Activated CD8-positive, alpha-beta memory T cell treated with anti-CD3 and anti-CD28 coated beads for 24 hours (primary cell): Measurements from ENCODE around the gene BCAT1.
"Not testable (repeated sequence)": the region's sequence is repeated elsewhere in the genome, so short reads cannot be mapped to it uniquely, and the experiment has no call there.

ENCODE experiments used
- DNase-seq: peaks from one replicate; pipeline ENCODE4 v3.0.0-alpha.2; 2020

Gene BCAT1

GRCh38 chr12:24948757-24949722 is at the start of gene BCAT1:
Gene BCAT1, minus strand, starts transcription at chr12:24949101. Its CDS starts 169 bp downstream, at chr12:24948932.
- DNase-seq = peak; percentile 86

DNA sequence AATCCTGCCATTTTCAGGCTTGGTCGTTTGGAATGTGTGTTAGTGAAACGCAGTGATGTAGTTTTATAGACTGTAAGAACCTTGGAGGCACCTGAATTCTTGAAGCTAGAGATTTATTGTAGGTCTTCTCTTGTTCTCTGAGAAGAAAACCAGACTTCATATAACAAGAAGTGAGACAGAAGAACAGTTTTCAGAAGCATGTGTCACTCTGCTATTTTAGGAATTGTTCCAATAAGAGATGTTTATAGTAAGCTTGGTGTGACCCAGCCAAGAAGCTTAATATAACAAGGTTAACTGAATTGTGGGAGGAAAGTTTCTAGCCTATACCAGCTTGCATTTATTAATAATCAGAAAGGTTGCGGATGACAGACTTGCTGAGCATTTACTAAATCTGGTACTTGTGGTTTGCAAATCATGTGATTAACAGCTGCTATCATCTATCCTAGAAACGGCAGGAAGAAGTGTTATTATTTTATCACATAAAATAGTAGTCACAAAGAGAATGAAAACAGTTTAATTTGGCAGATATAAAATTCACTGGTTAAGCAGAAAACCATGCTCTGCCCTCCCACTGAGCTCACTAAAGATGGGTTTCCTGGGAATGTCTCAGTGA is 49.2 kb upstream of the BCAT1 start:
- no peak for DNase-seq

DNA sequence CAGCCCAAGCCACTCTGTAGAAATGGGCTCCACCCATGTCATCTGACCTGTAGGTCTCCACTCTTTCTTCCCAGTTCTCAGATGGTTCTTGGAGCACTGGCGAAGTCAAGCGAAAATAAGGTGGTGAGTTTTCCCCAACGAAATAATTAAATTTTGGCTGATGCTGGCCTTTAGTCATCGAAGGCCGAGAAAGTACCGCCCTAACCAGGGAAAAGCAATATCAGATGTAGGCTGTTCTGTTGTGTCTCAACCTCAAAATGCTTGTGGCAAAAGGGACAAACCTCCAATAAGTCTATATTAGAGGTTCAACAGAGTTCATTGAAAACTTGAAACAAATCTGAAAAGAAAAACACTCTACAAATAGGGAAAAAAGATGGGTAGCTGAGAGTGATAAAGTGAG is 48.6 kb upstream of the BCAT1 start:
- DNase-seq = no peak

GRCh38 chr12:24996820-24997219 is 47.9 kb upstream of the BCAT1 start:
- no peak for DNase-seq

GRCh38 chr12:24996102-24996797 is 47.3 kb upstream of the BCAT1 start:
- no peak for DNase-seq

DNA sequence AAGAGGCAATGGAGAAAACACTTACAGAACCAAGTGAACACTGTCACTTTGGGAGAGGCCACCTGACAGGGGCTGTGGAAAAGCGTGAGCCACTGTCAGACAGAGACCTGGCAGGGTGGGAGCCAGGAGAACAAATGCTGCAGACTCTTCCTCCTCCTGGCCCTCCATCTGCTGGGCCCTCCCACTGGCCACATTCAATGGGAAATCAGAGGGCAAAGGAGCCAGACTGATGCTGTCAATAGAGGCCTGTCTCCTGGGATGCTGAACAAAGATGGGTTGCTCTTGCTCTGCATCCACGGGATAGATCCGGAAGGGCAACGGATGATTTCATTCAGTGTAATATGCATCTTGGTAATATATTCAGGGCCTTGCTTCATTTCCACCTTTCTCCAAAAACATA is 44.9 kb upstream of the BCAT1 start:
- DNase-seq = no peak

GRCh38 chr12:24991209-24992049 is 42.5 kb upstream of the BCAT1 start:
- no peak for DNase-seq

DNA sequence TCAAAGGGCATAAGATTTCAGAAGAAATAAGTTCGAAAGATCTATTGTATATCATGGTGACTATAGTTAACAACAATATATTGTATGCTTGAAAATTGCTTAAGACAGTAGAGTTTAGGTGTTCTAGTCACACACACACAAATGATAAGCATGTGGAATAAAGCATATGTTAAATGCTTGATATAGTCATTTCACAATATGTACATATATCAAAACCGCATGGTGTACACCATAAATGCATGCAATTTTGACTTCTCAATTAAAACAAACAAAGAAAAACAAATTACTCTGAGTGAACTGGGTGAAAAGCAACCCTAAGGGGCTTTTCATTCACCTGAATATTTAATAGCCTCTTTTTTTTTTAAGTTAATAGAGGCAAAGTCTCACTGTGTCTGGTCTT is 40.3 kb upstream of the BCAT1 start:
- no peak for DNase-seq

GRCh38 chr12:24982250-24982649 is 33.3 kb upstream of the BCAT1 start:
- no peak for DNase-seq

DNA sequence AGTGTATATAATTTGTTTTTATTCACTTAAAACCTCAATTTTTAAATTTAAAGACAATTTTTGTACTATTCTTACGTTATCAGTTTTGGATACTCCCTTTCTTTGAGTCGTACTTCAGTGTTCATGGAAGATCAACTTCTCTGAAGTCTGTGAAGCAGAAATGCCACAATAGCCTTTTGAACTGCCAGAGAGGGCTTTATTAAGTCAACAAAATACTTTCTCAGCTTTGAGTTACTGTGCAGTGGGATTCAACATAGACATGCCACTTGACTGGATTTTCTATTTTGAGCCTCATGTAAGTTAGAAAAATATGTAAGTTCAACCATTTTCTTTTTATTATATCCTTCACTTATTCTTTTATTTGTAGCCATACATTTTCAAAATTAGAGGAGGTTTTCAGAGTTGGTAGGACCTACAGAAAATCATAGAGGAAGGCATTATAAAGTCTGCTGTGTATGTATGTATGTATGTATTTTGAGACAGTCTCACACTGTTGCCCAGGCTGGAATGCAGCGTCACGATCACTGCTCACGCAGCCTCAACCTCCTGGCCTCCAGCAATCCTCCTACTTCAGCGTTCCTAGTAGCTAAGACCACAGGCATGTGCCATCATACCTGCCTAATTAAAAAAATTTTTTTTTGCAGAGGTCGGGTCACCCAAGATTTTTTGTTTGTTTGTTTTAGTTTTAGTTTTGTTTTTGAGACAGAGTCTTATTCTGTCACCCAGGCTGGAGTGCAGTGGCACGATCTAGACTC is 31.3 kb upstream of the BCAT1 start:
- DNase-seq = no peak

GRCh38 chr12:24979329-24979728 is 30.4 kb upstream of the BCAT1 start:
- no peak for DNase-seq

DNA sequence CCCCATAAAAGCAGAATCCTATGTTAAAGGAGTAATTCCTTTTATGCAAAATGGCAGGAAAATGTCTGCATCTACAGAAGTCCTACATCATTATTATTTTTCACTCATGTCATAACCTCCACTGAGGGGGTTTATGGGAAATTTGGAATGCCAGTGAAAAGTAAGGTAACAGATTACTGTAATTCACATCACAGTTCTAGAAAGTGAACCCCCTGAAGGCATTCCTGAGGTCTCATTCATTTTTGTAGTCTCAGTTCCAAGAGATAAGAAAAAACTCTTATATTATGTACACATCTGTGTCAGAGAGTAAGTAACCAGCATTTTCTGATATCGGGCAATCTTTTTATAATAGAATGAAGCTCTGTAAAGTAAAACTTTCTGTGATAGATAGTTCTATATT is 28.8 kb upstream of the BCAT1 start:
- no peak for DNase-seq

DNA sequence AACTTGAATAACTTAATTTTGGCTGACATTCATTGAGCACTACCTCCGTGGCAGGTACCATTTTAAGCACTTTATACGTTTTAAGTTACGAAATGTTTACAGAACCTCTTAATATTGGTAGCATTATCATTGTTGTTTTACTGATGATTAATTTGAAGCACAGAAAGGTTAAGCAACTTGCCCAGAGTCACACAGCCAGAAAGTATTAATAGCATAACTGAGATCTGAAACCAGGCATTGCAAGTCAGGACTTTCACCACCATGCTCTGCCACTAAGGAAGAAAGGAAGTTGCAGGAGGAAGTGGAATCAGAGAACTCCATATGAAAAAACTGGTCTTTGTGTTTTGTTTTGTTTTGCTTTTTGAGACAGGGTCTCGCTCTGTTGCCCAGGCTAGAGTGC is 28.2 kb upstream of the BCAT1 start:
- no peak for DNase-seq

GRCh38 chr12:24975425-24975824 is 26.5 kb upstream of the BCAT1 start:
- DNase-seq = no peak

DNA sequence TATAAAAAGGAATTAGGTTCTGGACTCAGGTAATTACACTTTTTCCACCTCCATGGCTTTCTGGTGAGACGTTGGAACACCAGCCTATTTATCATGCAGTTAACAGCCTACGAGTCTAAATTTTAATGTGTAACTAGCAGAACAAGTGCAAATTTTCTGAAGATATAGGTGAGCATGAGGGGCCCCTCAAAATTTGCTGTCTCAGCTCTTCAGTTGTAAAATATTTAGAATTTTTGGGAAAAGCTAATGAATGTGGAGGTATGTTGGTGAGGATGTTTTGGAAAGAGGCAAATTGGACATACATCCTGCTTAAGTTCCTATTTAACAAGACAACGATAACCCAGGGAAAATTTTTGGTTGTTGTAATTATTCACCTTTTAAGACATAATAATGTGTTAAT is 25.3 kb upstream of the BCAT1 start:
- DNase-seq = no peak

- no peak for DNase-seq
Observed at GRCh38 chr12:24972078-24972477, 23.2 kb upstream of the BCAT1 start.

DNA sequence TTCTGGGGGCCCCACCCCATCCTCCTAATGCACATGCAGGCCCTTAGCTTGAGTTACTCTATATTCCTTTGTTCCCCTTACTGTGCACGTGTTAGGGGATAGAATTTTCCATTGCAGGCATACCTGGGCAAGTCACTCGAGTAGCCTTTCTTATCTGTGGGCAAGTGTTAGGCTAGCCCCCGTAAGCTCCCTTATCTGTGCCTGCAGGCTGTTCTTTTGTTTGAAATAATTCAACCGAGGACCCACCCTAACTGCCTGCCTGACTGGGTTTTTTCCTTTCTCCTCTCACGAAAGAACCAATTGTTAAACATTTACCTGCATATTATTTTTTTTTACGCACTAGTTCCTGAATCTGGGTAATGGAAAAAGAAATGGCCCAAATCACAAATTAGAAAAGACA is 21.3 kb upstream of the BCAT1 start:
- DNase-seq = no peak

GRCh38 chr12:24966951-24967564 is 18.2 kb upstream of the BCAT1 start:
- no peak for DNase-seq

DNA sequence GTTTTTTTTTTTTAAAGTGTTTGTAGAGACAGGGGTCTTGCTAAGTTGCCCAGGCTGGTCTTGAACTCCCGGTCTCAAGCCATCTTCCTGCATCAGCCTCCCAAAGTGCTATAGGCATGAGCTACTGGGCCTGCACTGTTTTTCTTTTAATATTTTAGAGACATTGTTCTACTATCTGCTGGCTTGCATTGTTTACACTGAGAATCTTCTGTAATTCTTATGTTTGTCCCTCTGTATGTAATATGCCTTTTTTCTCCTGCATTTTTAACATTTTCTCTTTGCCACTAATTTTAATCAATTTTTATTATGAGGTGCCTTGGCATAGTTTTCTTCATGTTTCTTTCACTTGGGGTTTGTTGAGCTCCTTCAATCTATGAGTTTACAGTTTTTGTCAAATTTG is 15.4 kb upstream of the BCAT1 start:
- no peak for DNase-seq

DNA sequence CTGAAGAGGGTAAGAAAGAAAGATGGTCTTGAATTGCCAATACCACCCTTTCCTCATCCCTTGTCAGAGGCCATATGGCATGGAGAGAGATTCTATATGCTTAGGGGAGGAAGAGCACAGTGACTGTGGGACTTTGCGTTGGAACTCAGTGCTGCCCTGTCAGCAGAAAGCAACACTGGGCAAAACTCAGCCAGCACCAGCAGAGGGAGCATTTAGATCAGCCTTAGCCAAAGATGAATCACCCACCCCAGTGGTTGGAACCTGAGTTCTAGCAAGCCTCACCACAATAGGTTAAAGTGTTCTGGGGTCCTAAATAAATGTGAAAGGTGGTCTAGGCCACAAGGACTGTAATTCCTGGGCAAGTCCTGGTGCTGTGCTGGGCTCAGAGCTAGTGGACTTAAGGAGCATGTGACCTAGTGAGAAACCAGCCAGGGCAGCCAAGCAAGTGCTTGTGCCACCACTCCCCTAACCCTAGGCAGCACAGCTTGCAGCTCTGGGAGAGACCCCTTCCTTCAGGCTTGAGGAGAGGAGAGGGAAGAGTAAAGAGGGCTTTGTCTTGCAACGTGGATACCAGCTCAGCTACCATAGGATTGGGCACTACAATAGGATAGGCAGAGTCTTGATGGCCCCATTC is 11.4 kb upstream of the BCAT1 start:
- DNase-seq = peak; percentile 75

- DNase-seq = not testable (repeated sequence)
Observed at GRCh38 chr12:24956351-24956750, 7.5 kb upstream of the BCAT1 start.
